Measurements from ENCODE around the gene NTM. TPM values are rescaled to one million over a fixed set of nuclear protein-coding genes. Genes with fewer than 3 reads are reported as not detected.

NTM gene
- polyA plus RNA-seq, 1 experiment, result 33.6 TPM

GRCh38 chr11:131923309-131923708, 552.9 kb downstream of the NTM start:
- CTCF ChIA-PET, result interaction anchor here (1.1 to 3.8 kb wide), 4 partner anchors 10 to 204 kb away, joined by 3 to 37 read pairs (median 6); no protein-coding TSS in a partner anchor

GRCh38 chr11:131924001-131924400, 553.6 kb downstream of the NTM start:
- no peak for TF ChIP-seq CTCF (IDR thresholded peaks at IDR 0.05; ENCODE audit: insufficient read depth, low read depth, low read length)
- ChIA-PET POLR2A (no interaction called here), CTCF (interaction anchor here (1.1 to 3.8 kb wide), 4 partner anchors 11 to 203 kb away, joined by 3 to 37 read pairs (median 6); no protein-coding TSS in a partner anchor)
- Histone ChIP-seq H3K27me3 (ENCODE audit: control insufficient read depth, insufficient read depth, low read length) (no peaks in the 10 kb centered on the region), H3K36me3 (ENCODE audit: control insufficient read depth, insufficient read depth, low read length) (no peaks in the 10 kb centered on the region), H3K4me3 (ENCODE audit: low read depth, low read length) (no peak overlapping the region)
- no peak for DNase-seq (ENCODE audit: low read depth)

More at GRCh38 chr11:131923309-131923708, 552.9 kb downstream of the NTM start:
- H3K4me3 ChIP-seq (ENCODE audit: low read depth, low read length), result no peak overlapping the region
- POLR2A ChIA-PET, result no interaction called here
- no peak for TF ChIP-seq CTCF (IDR thresholded peaks at IDR 0.05; ENCODE audit: insufficient read depth, low read depth, low read length)
- no peak for DNase-seq (ENCODE audit: low read depth)
- H3K27me3 ChIP-seq (ENCODE audit: control insufficient read depth, insufficient read depth, low read length), result no peaks in the 10 kb centered on the region
- no peaks in the 10 kb centered on the region for H3K36me3 ChIP-seq (ENCODE audit: control insufficient read depth, insufficient read depth, low read length)

- no peak overlapping the region for H3K4me3 ChIP-seq (ENCODE audit: low read depth, low read length)
- H3K36me3 ChIP-seq (ENCODE audit: control insufficient read depth, insufficient read depth, low read length), result no peaks in the 10 kb centered on the region
- POLR2A ChIA-PET, result no interaction called here
- no peaks in the 10 kb centered on the region for H3K27me3 ChIP-seq (ENCODE audit: control insufficient read depth, insufficient read depth, low read length)
- TF ChIP-seq CTCF (IDR thresholded peaks at IDR 0.05; ENCODE audit: insufficient read depth, low read depth, low read length), result no peak
- no peak for DNase-seq (ENCODE audit: low read depth)
- CTCF ChIA-PET, result interaction anchor here (1.1 to 3.8 kb wide), 4 partner anchors 8 to 203 kb away, joined by 3 to 37 read pairs (median 6); no protein-coding TSS in a partner anchor
Measured at GRCh38 chr11:131924457-131925201, 554.2 kb downstream of the NTM start.

GRCh38 chr11:131925829-131926228, 555.4 kb downstream of the NTM start:
- Histone ChIP-seq H3K36me3 (ENCODE audit: control insufficient read depth, insufficient read depth, low read length) (no peaks in the 10 kb centered on the region), H3K27me3 (ENCODE audit: control insufficient read depth, insufficient read depth, low read length) (no peaks in the 10 kb centered on the region), H3K4me3 (ENCODE audit: low read depth, low read length) (no peak overlapping the region)
- DNase-seq (ENCODE audit: low read depth), result no peak
- no peak for TF ChIP-seq CTCF (IDR thresholded peaks at IDR 0.05; ENCODE audit: insufficient read depth, low read depth, low read length)
- CTCF ChIA-PET, result interaction anchor here (1.1 to 3.8 kb wide), 4 partner anchors 9 to 201 kb away, joined by 3 to 37 read pairs (median 3); no protein-coding TSS in a partner anchor
- POLR2A ChIA-PET, result no interaction called here

GRCh38 chr11:131928992-131929391, 558.6 kb downstream of the NTM start:
- CTCF ChIA-PET, result no interaction called here
- no peak for DNase-seq (ENCODE audit: low read depth)
- TF ChIP-seq CTCF (IDR thresholded peaks at IDR 0.05; ENCODE audit: insufficient read depth, low read depth, low read length), result no peak
- Histone ChIP-seq H3K27me3 (ENCODE audit: control insufficient read depth, insufficient read depth, low read length) (no peaks in the 10 kb centered on the region), H3K4me3 (ENCODE audit: low read depth, low read length) (no peak overlapping the region), H3K36me3 (ENCODE audit: control insufficient read depth, insufficient read depth, low read length) (no peaks in the 10 kb centered on the region)
- POLR2A ChIA-PET, result no interaction called here

Measured in BJ (cell line).